Panc1 (cell line): ENCODE measurements around the gene ANKRD29.

Source experiments
- CTCF ChIP-seq: fragments of 450-650 bp; IDR thresholded peaks from 2 replicates; pipeline ENCODE4 v1.5.1; 2017; ENCODE audit warnings: mild to moderate bottlenecking
- REST ChIP-seq, 2 experiments: IDR thresholded peaks; 2 replicates each; pipeline ENCODE4 v1.6.1; 2011 to 2012; ENCODE audit warnings: low read depth in 2 of 2, control low read depth in 1 of 2, low read length in 1 of 2, mild to moderate bottlenecking in 1 of 2, moderate library complexity in 1 of 2; ENCODE audit not compliant: insufficient read depth in 1 of 2
- TCF7L2 ChIP-seq: IDR thresholded peaks from 2 replicates; pipeline ENCODE4 v1.6.1; 2011; ENCODE audit warnings: mild to moderate bottlenecking, low read depth, low read length, inconsistent platforms

- no peak for TF ChIP-seq CTCF
- TF ChIP-seq REST (IDR thresholded peaks at IDR 0.05; ENCODE audit: insufficient read depth in 1 of 2, low read depth in 2 of 2, low read length in 1 of 2), result no peak
- no peak for TF ChIP-seq TCF7L2
Observed at GRCh38 chr18:23631746-23632145, 31.0 kb downstream of the ANKRD29 start.
